Skeletal muscle satellite cell (primary cell): ENCODE data around the gene DCC.
"Not testable (repeated sequence)": the region's sequence is repeated elsewhere in the genome, so short reads cannot be mapped to it uniquely, and the experiment has no call there.

ENCODE experiments used
- H3K27me3 ChIP-seq: 2 replicates; pipeline ENCODE4 v1.7.0; 2013; ENCODE audit warnings: low read length; ENCODE audit not compliant: control insufficient read depth, insufficient read depth
- H3K36me3 ChIP-seq: 2 replicates; pipeline ENCODE4 v1.7.0; 2013; ENCODE audit warnings: mild to moderate bottlenecking, control low read depth, low read length; ENCODE audit not compliant: insufficient read depth
- H3K4me1 ChIP-seq: 2 replicates; pipeline ENCODE4 v1.7.0; 2013; ENCODE audit warnings: low read length; ENCODE audit not compliant: control insufficient read depth, insufficient read depth
- H3K4me2 ChIP-seq: 2 replicates; pipeline ENCODE4 v1.7.0; 2013; ENCODE audit warnings: mild to moderate bottlenecking, low read length
- H3K4me3 ChIP-seq: 2 replicates; pipeline ENCODE4 v1.7.0; 2013; ENCODE audit warnings: low read length
- H3K9ac ChIP-seq: 2 replicates; pipeline ENCODE4 v1.7.0; 2013; ENCODE audit warnings: mild to moderate bottlenecking, low read depth, low read length, moderate library complexity
- H3K9me3 ChIP-seq: replicated peaks from 2 replicates; pipeline ENCODE4 v1.7.0; 2013; ENCODE audit warnings: mild to moderate bottlenecking, control low read depth, low read length

Gene DCC

DNA sequence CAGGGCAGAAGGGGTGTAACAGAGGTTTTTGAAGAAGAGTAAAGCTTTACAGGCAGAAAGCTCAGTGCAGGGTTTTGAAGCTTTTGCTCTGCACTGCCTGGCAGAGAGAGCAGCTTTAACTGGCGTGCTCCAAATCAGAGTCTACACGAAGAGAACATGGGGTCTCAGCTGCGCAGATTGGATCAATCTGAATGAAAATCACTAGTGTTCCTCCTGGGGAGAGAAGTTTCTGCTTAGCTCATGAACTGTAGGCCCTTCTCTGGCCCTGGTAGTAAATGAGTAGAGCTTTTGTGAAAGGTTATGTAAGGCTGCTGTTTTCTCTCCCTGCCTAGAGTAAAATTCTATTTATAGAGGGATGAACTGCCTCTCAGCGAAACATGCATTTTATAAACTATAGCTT, 13.6 kb downstream of the DCC start:
- H3K4me3 ChIP-seq, result no peak overlapping the region
- no peak overlapping the region for H3K4me2 ChIP-seq
- no peaks in the 10 kb centered on the region for H3K4me1 ChIP-seq
- H3K36me3 ChIP-seq, result no peaks in the 10 kb centered on the region
- H3K9me3 ChIP-seq, result no peaks in the 10 kb centered on the region
- no peaks in the 10 kb centered on the region for H3K27me3 ChIP-seq
- no peak overlapping the region for H3K9ac ChIP-seq

DNA sequence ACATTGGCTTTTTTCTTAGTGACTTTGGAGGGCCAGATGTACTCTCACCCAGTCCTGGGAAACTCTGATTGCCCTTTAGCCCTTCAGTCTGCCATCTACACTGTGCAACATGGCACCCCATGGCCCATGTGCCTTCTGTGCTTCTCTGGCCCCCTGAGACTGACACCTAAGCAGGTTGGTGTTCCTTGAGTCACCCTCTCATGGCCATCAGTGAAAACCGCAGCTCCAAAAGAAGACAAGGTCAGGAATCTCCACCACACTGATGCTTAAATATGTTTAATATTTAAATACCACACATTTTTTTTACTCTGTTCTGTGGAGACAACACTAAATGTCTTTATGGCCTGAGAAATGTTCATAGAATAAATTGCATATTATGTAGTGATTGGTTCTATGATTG, 23.9 kb downstream of the DCC start:
- no peaks in the 10 kb centered on the region for H3K36me3 ChIP-seq
- no peak overlapping the region for H3K4me3 ChIP-seq
- H3K9ac ChIP-seq, result no peak overlapping the region
- no peaks in the 10 kb centered on the region for H3K9me3 ChIP-seq
- no peak overlapping the region for H3K4me2 ChIP-seq
- H3K27me3 ChIP-seq, result no peaks in the 10 kb centered on the region
- no peaks in the 10 kb centered on the region for H3K4me1 ChIP-seq

DNA sequence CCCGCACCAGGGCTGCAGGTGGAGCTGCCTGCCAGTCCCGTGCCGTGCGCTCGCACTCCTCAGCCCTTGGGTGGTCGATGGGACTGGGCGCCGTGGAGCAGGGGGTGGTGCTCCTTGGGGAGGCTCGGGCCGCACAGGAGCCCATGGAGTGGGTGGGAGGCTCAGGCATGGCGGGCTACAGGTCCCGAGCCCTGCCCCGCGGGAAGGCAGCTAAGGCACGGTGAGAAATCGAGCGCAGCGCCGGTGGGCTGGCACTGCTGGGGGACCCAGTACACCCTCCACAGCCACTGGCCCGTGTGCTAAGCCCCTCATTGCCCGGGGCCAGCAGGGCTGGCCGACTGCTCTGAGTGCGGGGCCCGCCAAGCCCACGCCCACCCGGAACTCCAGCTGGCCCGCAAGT, 26.9 kb downstream of the DCC start:
- H3K9me3 ChIP-seq, H3K27me3 ChIP-seq, H3K9ac ChIP-seq, H3K4me2 ChIP-seq, H3K4me1 ChIP-seq, H3K4me3 ChIP-seq, H3K36me3 ChIP-seq: not testable (repeated sequence)

DNA sequence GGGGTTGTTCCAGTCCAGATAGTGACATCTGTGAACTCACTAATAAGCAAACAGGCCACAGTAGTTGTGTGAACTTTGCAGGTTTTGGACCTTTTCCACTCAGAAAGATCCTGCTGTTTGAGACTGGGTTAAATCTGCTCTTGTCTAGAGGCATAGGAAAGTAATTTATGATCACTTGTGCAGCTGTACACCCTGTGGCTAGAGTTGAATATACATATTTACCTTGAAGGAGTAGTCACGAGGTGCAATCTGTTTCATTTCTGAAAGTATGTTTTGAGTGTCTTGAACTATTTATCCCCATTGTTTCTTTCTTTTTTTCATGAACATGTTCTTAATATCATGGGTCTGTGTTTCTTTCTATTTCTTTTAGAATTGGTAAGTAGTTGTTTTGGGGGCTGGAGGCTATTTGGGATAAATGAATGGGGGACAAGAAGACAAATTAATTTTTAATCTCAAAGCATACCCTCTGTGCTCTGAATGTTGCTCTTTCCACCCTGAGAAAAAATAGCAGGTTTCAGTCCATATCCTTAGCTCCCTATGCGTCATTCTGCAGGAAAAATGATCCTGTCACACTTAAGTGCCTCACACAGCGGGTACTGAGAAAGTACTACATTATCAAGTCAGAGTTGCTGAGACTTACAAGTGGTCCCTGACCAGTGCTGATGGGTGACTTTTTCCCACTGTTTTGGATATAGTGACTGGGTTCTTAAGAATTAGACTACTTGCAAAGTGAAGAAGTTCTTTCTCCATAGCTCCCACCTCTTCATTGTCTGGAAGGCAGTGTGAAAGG, 28.2 kb downstream of the DCC start:
- H3K9ac ChIP-seq, result no peak overlapping the region
- H3K36me3 ChIP-seq, result no peaks in the 10 kb centered on the region
- H3K4me2 ChIP-seq, result no peak overlapping the region
- no peaks in the 10 kb centered on the region for H3K9me3 ChIP-seq
- no peak overlapping the region for H3K4me3 ChIP-seq
- H3K4me1 ChIP-seq, result no peaks in the 10 kb centered on the region
- no peaks in the 10 kb centered on the region for H3K27me3 ChIP-seq

DNA sequence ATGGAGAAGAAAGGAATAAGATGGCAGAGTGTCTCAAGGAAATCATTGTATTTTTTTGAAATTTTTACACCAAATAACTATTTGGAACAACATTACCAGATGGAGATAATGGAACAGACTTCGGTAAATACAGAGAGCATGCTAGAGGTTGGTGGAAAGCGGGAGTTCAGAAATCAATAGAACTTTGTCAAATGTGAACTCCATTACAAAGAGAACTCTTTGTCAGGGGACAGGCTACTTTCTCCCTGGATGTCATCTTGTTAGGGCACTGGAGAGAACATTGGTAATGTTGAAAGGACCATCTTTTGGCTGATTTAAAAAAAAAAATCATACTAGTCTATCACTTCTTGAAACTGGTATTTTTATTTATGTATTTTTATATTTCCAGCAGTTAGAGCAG, 30.8 kb downstream of the DCC start:
- Histone ChIP-seq H3K9me3 (peaks cover 4% of the 10 kb centered on the region), H3K27me3 (no peaks in the 10 kb centered on the region), H3K4me1 (no peaks in the 10 kb centered on the region), H3K9ac (no peak overlapping the region), H3K4me3 (no peak overlapping the region), H3K36me3 (no peaks in the 10 kb centered on the region), H3K4me2 (no peak overlapping the region)

DNA sequence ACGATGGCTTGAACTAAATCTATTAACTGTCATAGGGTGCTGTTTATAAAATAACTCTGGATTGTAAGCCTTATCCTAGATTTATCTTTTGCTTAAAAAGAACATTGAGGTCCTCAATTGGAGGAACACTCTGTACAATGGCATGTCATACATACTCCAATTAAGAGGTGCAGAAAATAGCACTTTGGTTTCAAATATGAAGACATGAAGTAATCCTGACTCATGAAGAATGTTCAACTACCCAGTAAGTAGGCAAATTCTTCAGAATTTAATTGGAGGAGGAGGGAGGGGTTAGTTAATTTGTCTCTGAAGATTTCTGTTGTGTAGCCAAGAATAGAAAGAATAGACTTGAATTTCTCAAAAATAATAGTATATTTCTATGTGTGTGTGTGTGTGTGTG, 36.1 kb downstream of the DCC start:
- Histone ChIP-seq H3K27me3 (no peaks in the 10 kb centered on the region), H3K4me2 (no peak overlapping the region), H3K4me3 (no peak overlapping the region), H3K36me3 (no peaks in the 10 kb centered on the region), H3K9ac (no peak overlapping the region), H3K4me1 (no peaks in the 10 kb centered on the region), H3K9me3 (peaks cover 4% of the 10 kb centered on the region)

DNA sequence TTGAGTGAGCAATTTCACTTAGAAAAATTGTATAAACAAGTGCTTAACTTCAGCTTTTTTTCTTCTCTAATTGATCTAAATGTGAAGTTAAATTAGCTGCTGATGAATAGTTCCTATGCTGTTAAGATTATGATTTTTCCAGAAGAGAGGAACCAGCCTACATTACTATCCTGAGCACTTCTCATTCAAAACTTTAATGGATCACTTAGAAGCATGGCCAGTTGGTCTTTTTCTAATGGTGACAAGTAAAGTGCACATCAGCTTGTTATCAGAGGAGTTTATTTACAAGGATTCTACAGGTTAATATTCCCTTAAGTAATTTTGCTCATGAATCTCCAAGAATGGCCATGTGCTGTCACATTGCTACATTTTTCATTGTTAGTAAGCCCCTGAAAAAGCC, 37.1 kb downstream of the DCC start:
- H3K27me3 ChIP-seq, result no peaks in the 10 kb centered on the region
- H3K4me3 ChIP-seq, result no peak overlapping the region
- no peaks in the 10 kb centered on the region for H3K4me1 ChIP-seq
- H3K9ac ChIP-seq, result no peak overlapping the region
- peaks cover 4% of the 10 kb centered on the region for H3K9me3 ChIP-seq
- H3K36me3 ChIP-seq, result no peaks in the 10 kb centered on the region
- no peak overlapping the region for H3K4me2 ChIP-seq

DNA sequence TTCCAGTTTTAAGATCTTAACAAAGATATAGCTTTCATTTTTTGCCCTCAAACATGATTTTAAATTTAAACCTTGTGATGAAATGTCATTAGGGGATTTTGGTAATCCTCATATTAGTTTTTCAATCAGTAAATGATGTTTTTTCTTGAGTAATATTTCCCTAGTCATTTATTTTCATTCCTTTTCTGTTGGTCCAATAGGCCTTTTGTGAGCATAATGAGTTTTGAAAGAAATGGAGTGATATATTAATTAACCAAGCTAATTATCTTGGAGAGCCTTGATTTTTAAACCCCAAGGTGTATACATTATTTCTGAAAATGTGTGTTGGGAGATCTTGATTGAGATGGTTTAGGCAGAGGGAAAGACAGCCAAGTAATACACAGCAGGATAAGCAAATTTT, 46.3 kb downstream of the DCC start:
- H3K9ac ChIP-seq, result no peak overlapping the region
- peaks cover 6% of the 10 kb centered on the region for H3K9me3 ChIP-seq
- no peaks in the 10 kb centered on the region for H3K27me3 ChIP-seq
- H3K4me2 ChIP-seq, result no peak overlapping the region
- H3K4me3 ChIP-seq, result no peak overlapping the region
- no peaks in the 10 kb centered on the region for H3K36me3 ChIP-seq
- H3K4me1 ChIP-seq, result no peaks in the 10 kb centered on the region

DNA sequence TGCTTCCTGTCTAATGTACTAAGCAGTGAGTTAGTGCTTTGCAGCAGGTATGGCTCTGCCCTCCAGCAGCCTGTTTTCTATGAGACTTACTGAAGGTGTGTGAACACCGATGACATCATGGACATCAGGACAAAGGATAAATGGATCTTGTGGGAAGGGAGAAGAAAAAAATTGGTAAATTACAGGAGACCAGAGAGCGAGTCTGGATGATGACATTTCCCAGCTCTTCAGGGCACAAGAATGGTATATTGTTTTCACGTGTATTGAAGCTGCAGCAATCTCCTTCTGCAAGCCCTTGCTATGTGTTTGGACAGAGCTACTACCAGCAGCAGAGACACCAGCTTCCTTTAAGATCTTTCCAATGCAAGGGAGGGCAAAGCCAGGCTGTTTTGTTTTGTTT, 47.2 kb downstream of the DCC start:
- peaks cover 6% of the 10 kb centered on the region for H3K9me3 ChIP-seq

DNA sequence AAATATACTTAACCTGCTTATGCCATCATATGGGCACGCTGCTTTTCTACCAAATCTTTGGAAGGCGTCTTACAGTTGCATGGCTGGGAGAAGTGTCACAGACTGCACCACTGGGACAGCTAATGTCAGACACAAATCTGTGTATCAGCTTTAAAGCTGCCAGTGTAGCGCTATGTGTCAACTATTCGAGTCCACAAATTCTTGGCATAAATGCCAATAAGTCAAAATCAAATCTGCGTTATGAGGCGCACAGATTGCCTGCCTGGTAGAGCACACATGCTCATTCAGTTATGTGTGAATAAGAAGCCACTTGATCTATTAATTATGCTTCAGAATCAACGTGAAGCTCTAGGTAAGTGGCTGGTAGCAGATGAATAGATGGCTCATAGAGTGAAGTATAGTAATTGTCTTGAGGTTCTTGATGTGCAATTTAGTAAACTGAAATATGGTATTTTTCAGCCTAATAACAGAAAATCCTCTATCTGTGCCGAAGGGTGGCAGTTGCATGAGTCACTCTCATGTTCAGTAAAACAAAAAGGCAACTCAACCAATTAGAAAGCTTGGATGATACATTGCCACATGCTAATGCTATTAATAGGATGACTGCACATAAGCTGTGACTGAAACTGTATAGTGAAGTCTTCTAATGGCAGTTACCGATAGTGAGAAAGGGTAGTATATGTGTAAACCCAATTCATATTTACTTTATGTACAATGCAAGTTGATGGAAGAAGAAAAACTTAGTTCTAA, 52.0 kb downstream of the DCC start:
- no peaks in the 10 kb centered on the region for H3K4me1 ChIP-seq
- no peaks in the 10 kb centered on the region for H3K27me3 ChIP-seq
- peaks cover 3% of the 10 kb centered on the region for H3K9me3 ChIP-seq
- H3K36me3 ChIP-seq, result no peaks in the 10 kb centered on the region
- no peak overlapping the region for H3K4me2 ChIP-seq
- H3K4me3 ChIP-seq, result no peak overlapping the region
- no peak overlapping the region for H3K9ac ChIP-seq

More for the DNA sequence above, 47.2 kb downstream of the DCC start:
- H3K9ac ChIP-seq, result no peak overlapping the region
- H3K4me3 ChIP-seq, result no peak overlapping the region
- H3K4me1 ChIP-seq, result no peaks in the 10 kb centered on the region
- H3K27me3 ChIP-seq, result no peaks in the 10 kb centered on the region
- no peaks in the 10 kb centered on the region for H3K36me3 ChIP-seq
- no peak overlapping the region for H3K4me2 ChIP-seq

DNA sequence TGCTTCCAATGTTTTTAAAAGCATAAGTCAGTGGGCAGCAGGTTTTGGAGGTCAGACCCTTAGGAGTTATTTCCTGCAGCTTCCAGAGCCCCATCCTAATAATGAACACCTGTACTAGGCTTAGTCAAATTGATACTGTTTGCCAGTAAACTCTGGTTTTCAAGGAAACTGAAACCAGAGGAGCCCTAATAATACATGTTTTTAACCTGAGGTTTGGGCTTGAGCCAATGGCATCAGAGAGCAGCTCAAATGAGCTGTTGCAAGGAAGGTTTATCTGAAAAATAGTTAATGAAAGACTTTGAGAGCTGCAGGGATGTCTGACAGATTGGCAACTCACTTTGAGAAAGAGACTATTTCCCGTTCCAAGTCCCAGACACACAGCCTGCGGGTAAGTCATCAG, 54.6 kb downstream of the DCC start:
- no peaks in the 10 kb centered on the region for H3K36me3 ChIP-seq
- H3K4me1 ChIP-seq, result no peaks in the 10 kb centered on the region
- no peak overlapping the region for H3K4me3 ChIP-seq
- H3K27me3 ChIP-seq, result no peaks in the 10 kb centered on the region
- no peak overlapping the region for H3K4me2 ChIP-seq
- H3K9ac ChIP-seq, result no peak overlapping the region
- H3K9me3 ChIP-seq, result no peaks in the 10 kb centered on the region
